G401 (cell line): ENCODE measurements around the gene ABHD17C. TPM values are rescaled to one million over a fixed set of nuclear protein-coding genes. Genes with fewer than 3 reads are reported as not detected.
A peak's percentile ranks its signal among the peaks of the same experiment; 100 is the strongest.
"Not testable (repeated sequence)": the region's sequence is repeated elsewhere in the genome, so short reads cannot be mapped to it uniquely, and the experiment has no call there.

Source experiments
- DNase-seq: peaks from one replicate; pipeline ENCODE4 v3.0.0-alpha.2; 2015; ENCODE audit warnings: low spot score
- in situ Hi-C: cut with HindIII; loops from 2 replicates; pipeline ENCODE4 v1.10.0; 2016; ENCODE audit warnings: low sequenced_read_pairs, mixed read lengths
- total RNA-seq: library from RNA; depleted of rRNA; stranded (reverse); fragments of >200 nt; shearing (Covaris generic); gene quantifications from 2 replicates; pipeline ENCODE4 v1.2.3, GENCODE V29; 2014; rRNA removed

The ABHD17C gene
- 0.07 TPM in 1 of 2 replicates, not detected in the other for total RNA-seq

- peak; percentile 50 for DNase-seq
- in situ Hi-C loops, result no loop called here
These were observed at the start of gene ABHD17C for GRCh38 chr15:80695099-80695910. Gene ABHD17C, plus strand, starts transcription at chr15:80695310. Its CDS starts 120 bp downstream, at chr15:80695430.

DNA sequence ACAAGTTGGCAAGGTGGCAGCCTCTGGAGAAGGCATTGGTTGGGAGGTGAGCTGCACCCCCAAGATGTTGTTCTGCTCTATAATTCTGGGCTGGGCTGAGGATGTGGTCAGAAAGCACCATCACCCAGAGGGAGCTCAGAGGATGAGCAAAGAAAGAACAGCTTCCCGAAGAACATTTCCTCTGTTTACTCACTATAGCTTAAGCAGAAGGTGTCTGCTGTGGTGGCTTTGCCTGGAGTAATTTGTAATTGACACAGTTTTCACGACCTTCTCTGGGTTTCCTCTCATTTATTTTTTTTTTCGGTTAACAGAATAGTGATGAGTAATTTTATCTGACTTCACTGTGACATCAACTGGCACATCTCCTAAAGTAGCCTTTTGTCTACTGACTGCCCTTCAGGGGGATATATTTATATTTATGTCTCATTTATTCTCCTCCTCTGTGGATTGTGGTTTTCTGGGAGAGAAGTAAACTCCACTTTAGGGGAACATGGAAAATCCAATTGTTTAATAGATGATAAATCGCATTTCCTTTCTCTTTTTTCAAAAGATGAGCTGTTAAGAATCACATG, 49.5 kb upstream of the ABHD17C start:
- in situ Hi-C loops, result no loop called here
- DNase-seq, result no peak

GRCh38 chr15:80647424-80647823, 47.7 kb upstream of the ABHD17C start:
- DNase-seq, in situ Hi-C loops: not testable (repeated sequence)

- in situ Hi-C loops, result no loop called here
- no peak for DNase-seq
These were observed 40.8 kb upstream of the ABHD17C start for GRCh38 chr15:80654299-80654698.

- in situ Hi-C loops, result no loop called here
- DNase-seq, result no peak
These were observed 35.7 kb upstream of the ABHD17C start for GRCh38 chr15:80659375-80659774.

- in situ Hi-C loops, result no loop called here
- DNase-seq, result peak; percentile 56
These were observed 35.0 kb upstream of the ABHD17C start for GRCh38 chr15:80660119-80660518.

- DNase-seq, result no peak
- in situ Hi-C loops, result no loop called here
These were observed 33.0 kb upstream of the ABHD17C start for GRCh38 chr15:80662129-80662528.

- in situ Hi-C loops, result no loop called here
These were observed 32.2 kb upstream of the ABHD17C start for GRCh38 chr15:80662757-80663553.

GRCh38 chr15:80665151-80665550, 30.0 kb upstream of the ABHD17C start:
- no peak for DNase-seq
- in situ Hi-C loops, result no loop called here

More at GRCh38 chr15:80662757-80663553, 32.2 kb upstream of the ABHD17C start:
- no peak for DNase-seq

- DNase-seq, result no peak
- in situ Hi-C loops, result no loop called here
These were observed 27.2 kb upstream of the ABHD17C start for GRCh38 chr15:80667936-80668335.

DNA sequence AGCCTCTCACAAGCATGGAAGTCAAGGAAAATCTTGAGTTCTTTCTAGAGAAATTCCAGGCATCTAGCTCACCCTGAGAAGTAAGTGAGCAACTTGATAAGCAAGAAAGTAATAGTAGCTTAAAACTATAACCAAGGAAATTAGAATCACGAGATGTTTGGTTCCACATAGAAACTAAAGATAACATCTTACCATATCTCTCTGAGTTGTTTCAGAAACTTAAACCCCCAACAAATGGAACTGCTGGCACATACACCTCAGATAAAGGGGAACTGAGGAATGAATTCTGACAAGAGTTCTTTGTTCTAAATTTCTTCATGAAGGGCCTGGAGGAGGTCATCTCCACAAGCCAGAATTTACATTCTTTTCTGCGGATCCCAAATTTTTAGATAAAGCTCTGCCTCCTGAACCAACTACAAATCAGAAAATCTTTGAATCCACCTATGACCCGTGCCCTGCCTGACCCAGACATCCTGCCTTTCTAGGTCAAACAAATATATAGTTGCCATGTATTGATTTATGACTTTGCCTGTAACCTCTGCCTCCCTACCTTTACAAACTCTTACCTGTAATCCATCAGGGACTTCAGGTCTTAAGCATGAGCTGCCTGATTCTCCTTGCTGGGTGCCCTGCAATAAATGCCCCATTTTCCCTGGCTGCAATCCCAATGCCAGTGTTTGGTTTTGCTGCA, 26.4 kb upstream of the ABHD17C start:
- in situ Hi-C loops, result no loop called here
- DNase-seq, result no peak

DNA sequence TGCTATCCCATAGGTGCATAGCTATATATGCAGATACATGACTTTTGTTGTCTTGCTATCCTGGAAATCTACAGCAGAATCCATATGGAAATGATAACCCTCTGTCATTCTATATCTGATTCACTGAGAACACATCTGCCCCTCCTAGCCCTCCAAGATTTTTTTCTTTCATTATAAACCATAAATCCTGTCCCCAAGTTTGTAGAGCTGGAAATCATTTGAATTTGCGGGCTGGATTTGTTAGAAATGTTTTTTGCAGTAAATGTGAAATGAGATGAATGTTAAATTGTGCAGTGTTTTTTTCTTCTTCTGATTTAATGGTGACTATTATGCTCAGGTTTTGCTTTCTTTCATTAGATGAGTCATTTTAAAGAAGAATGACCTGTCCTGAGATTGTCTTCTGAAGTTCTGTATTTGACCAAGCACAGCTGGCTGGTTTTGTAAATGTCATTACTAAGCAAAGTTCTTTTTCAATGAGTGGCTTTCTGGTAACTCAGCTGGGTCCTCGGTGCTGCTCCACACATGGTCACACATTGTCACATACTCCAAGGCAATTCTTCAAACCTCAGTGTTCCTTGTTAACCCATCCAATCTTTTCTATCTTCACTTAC, 25.3 kb upstream of the ABHD17C start:
- no peak for DNase-seq
- in situ Hi-C loops, result no loop called here

GRCh38 chr15:80673561-80674244, 21.4 kb upstream of the ABHD17C start:
- no peak for DNase-seq
- in situ Hi-C loops, result no loop called here

DNA sequence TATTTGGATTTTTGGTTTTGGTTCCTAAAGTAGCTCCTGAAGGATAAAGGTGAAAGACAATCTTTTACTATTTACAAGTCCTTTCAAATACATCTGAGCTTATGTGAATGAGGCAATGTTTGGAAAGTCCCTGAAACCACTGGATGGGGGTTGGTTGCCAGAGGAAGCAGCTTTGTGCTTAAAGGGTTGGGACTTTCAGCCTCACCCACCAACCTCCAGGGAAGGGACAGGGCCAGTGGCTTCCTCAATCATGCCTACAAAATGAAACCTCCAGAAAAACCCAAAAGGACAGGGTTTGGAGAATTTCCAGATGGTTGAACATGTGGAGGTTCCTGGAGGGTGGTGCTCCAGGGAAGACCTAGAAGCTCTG, 20.9 kb upstream of the ABHD17C start:
- no peak for DNase-seq
- in situ Hi-C loops, result no loop called here

GRCh38 chr15:80677041-80677440, 18.1 kb upstream of the ABHD17C start:
- DNase-seq, result no peak
- in situ Hi-C loops, result no loop called here

DNA sequence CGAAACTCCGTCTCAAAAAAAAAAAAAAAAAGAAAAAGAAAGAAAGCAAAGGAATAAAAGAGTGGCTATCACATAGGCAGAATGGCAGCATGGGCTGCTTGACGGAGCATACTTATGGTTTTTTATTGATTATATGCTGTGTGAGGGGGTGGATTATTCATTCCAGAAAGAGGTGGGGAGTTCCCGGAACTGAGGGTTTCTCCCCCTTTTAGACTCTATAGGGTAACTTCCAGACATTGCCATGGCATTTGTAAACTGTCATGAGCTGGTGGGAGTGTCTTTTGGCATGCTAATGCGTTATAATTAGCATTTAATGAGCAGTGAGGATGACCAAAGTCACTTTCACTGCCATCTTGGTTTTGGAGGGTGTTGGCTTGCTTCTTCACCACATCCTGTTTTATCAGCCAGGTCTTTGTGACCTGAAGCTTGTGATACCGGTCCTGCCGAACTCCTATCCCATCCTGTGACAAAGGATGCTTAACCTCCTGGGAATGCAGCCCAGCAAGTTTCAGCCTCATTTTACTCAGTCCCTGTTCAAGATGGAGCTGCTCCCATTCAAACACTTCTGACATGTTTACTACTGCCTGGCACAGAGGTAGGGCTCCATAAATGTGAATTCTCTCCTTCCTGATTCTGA, 15.8 kb upstream of the ABHD17C start:
- DNase-seq, result no peak
- in situ Hi-C loops, result no loop called here

DNA sequence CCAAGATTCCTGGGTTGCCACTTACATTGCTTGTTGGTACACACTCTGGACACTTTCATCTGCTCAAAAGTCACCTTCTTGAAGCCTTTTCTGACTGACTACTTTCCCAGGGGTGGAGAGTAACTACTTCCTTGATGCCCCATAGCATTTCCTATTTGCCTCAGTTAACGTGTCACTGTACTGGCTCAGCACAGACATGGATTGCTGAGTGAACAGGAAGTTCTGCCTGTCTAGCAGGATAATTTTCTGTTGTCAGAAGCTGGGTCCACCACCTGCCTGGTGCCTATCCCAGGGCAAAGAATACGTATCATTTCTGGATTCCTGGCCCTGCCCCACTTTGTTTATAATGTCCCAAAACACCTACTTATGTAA, 15.3 kb upstream of the ABHD17C start:
- DNase-seq, result no peak
- in situ Hi-C loops, result no loop called here

GRCh38 chr15:80682201-80682600, 12.9 kb upstream of the ABHD17C start:
- in situ Hi-C loops, result no loop called here
- no peak for DNase-seq
